Activated gamma-delta T cell (primary cell): ENCODE results near the gene HSBP1.

Experiments
- DNase-seq: peaks from one replicate; lab custom pipeline; 2025; lab: John Stamatoyannopoulos, UW

The HSBP1 gene

GRCh38 chr16:83839561-83839960, 31.8 kb downstream of the HSBP1 start:
- DNase-seq, result no peak

- DNase-seq, result no peak
These were observed 32.4 kb downstream of the HSBP1 start for GRCh38 chr16:83840060-83840617.

GRCh38 chr16:83842291-83842690, 34.5 kb downstream of the HSBP1 start:
- no peak for DNase-seq

- DNase-seq, result no peak
These were observed 35.2 kb downstream of the HSBP1 start for GRCh38 chr16:83842756-83843507.

GRCh38 chr16:83843657-83844056, 35.9 kb downstream of the HSBP1 start:
- DNase-seq, result no peak

- DNase-seq, result no peak
These were observed 37.5 kb downstream of the HSBP1 start for GRCh38 chr16:83845263-83845662.

- DNase-seq, result no peak
These were observed 39.8 kb downstream of the HSBP1 start for GRCh38 chr16:83847371-83848225.

- no peak for DNase-seq
These were observed 41.6 kb downstream of the HSBP1 start for GRCh38 chr16:83849421-83849820.

GRCh38 chr16:83850947-83851346, 43.2 kb downstream of the HSBP1 start:
- no peak for DNase-seq

GRCh38 chr16:83851473-83851872, 43.7 kb downstream of the HSBP1 start:
- no peak for DNase-seq

- no peak for DNase-seq
These were observed 45.0 kb downstream of the HSBP1 start for GRCh38 chr16:83852774-83853173.

GRCh38 chr16:83853834-83854233, 46.1 kb downstream of the HSBP1 start:
- DNase-seq, result no peak

- DNase-seq, result no peak
These were observed 46.6 kb downstream of the HSBP1 start for GRCh38 chr16:83854420-83854819.

GRCh38 chr16:83856792-83857191, 49.0 kb downstream of the HSBP1 start:
- DNase-seq, result no peak

- no peak for DNase-seq
These were observed 51.5 kb downstream of the HSBP1 start for GRCh38 chr16:83859265-83859664.

GRCh38 chr16:83862661-83863060, 54.9 kb downstream of the HSBP1 start:
- DNase-seq, result no peak

GRCh38 chr16:83863682-83864081, 55.9 kb downstream of the HSBP1 start:
- DNase-seq, result no peak
